Adipose tissue (tissue), 3 donors: ENCODE results near the gene CES3. TPM values are rescaled to one million over a fixed set of nuclear protein-coding genes. Genes with fewer than 3 reads are reported as not detected.
"Not testable (repeated sequence)": the region's sequence is repeated elsewhere in the genome, so short reads cannot be mapped to it uniquely, and the experiment has no call there.

ENCODE experiments used
- H3K27ac ChIP-seq: one replicate; pipeline ENCODE4 v1.5.1; 2013; ENCODE audit warnings: low read depth, low read length
- WGBS, 3 donors: extraction: QIAGEN DNeasy Blood & Tissue Kit; methylation state at CpG; one replicate each; pipeline ENCODE4 v1.1.7; 2013; 5-methylcytosine and 5-hydroxymethylcytosine counted together
- polyA plus RNA-seq, 3 donors: library from polyadenylated mRNA; stranded (reverse); fragments of 200-250 nt; gene quantifications; one replicate each; pipeline ENCODE4 v1.2.3, GENCODE V29; 2013
- donor health status: healthy with polysubstance abuse.
- donor health status: Bipolar disorder and iron deficiency.
- donor health status: healthy.

The CES3 gene
- polyA plus RNA-seq, 3 donors: 0.22 to 2.2 (median 1.1) TPM

GRCh38 chr16:66979011-66979717 lies 18.1 kb downstream of the CES3 start:
- WGBS, 3 donors: 44 to 67% (median 62%) methylated on average over 16 of the region's 16 CpGs
- no peak overlapping the region for H3K27ac ChIP-seq

- 91 to 96% (median 95%) methylated on average over 9 of the region's 9 CpGs for WGBS, 3 donors
- H3K27ac ChIP-seq: no peak overlapping the region
These were observed 22.0 kb downstream of the CES3 start for GRCh38 chr16:66983033-66983432.

- WGBS, 3 donors: 85 to 95% (median 87%) methylated on average over 4 of the region's 4 CpGs
- H3K27ac ChIP-seq: no peak overlapping the region
These were observed 23.8 kb downstream of the CES3 start for GRCh38 chr16:66984892-66985311.

GRCh38 chr16:66986559-66986958 lies 25.5 kb downstream of the CES3 start:
- H3K27ac ChIP-seq: no peak overlapping the region
- 92 to 96% (median 96%) methylated on average over 6 of the region's 6 CpGs for WGBS, 3 donors

- 59 to 73% (median 69%) methylated on average over 11 of the region's 11 CpGs for WGBS, 3 donors
- H3K27ac ChIP-seq: no peak within 1 kb of the TSS
These were observed 27.2 kb downstream of the CES3 start, which contains the start of gene CES4A for GRCh38 chr16:66988197-66988788. CES4A (plus strand) TSS chr16:66988589; CDS start chr16:66988773, 184 bp downstream.

GRCh38 chr16:66991545-66992077 lies 30.5 kb downstream of the CES3 start:
- H3K27ac ChIP-seq: no peak overlapping the region
- WGBS, 3 donors: 67 to 89% (median 88%) methylated on average over 2 of the region's 2 CpGs

- H3K27ac ChIP-seq: not testable (repeated sequence)
- 90 to 95% (median 94%) methylated on average over 11 to 12 of the region's 12 CpGs for WGBS, 3 donors
These were observed 32.5 kb downstream of the CES3 start for GRCh38 chr16:66993558-66993957.

- WGBS, 3 donors: 49 to 64% (median 63%) methylated on average over 6 of the region's 6 CpGs
- H3K27ac ChIP-seq: no peak overlapping the region
These were observed 35.4 kb downstream of the CES3 start for GRCh38 chr16:66996324-66996982.

- no peak overlapping the region for H3K27ac ChIP-seq
- WGBS, 3 donors: 53 to 73% (median 68%) methylated on average over 3 of the region's 3 CpGs
These were observed 35.9 kb downstream of the CES3 start for GRCh38 chr16:66996983-66997358.

- no peak overlapping the region for H3K27ac ChIP-seq
- WGBS, 3 donors: 3 to 9% (median 7%) methylated on average over 61 to 87 of the region's 89 CpGs
These were observed 39.6 kb downstream of the CES3 start for GRCh38 chr16:67000384-67001351.

GRCh38 chr16:67001726-67002125 lies 40.7 kb downstream of the CES3 start:
- H3K27ac ChIP-seq: no peak overlapping the region
- WGBS, 3 donors: 81 to 90% (median 88%) methylated on average over 3 of the region's 3 CpGs

GRCh38 chr16:67006930-67007658 lies 46.0 kb downstream of the CES3 start:
- WGBS, 3 donors: 86 to 89% (median 87%) methylated on average over 12 of the region's 12 CpGs
- H3K27ac ChIP-seq: no peak overlapping the region

- 60 to 87% (median 85%) methylated on average over 1 of the region's 1 CpG for WGBS, 3 donors
- H3K27ac ChIP-seq: no peak overlapping the region
These were observed 48.1 kb downstream of the CES3 start for GRCh38 chr16:67009158-67009557.

- 88 to 96% (median 92%) methylated on average over 2 of the region's 2 CpGs for WGBS, 3 donors
- no peak overlapping the region for H3K27ac ChIP-seq
These were observed 50.2 kb downstream of the CES3 start for GRCh38 chr16:67011274-67011673.

- 9 to 12% (median 12%) methylated on average over 21 of the region's 21 CpGs for WGBS, 3 donors
- H3K27ac ChIP-seq: no peak overlapping the region
These were observed 52.3 kb downstream of the CES3 start for GRCh38 chr16:67013233-67013822.

GRCh38 chr16:67013823-67014633 lies 53.0 kb downstream of the CES3 start:
- H3K27ac ChIP-seq: no peak overlapping the region
- 0 to 4% (median 2%) methylated on average over 55 to 70 of the region's 70 CpGs for WGBS, 3 donors
